ENCODE measurements around the gene KATNAL1.

KATNAL1 gene

GRCh38 chr13:30240608-30241007 lies 66.7 kb downstream of the KATNAL1 start:
- DNase-seq (ENCODE audit: low read depth): no peak
- H3K4me3 ChIP-seq (ENCODE audit: low read depth, low read length): no peak overlapping the region
- no peak for TF ChIP-seq CTCF (IDR thresholded peaks at IDR 0.05; ENCODE audit: low read depth, low read length)
- no peak for TF ChIP-seq MYC (IDR thresholded peaks at IDR 0.05; ENCODE audit: low read depth, low read length)
- TF ChIP-seq POLR2A (IDR thresholded peaks at IDR 0.05; ENCODE audit: extremely low read depth, insufficient read length): no peak
- TF ChIP-seq, protein P1, sequence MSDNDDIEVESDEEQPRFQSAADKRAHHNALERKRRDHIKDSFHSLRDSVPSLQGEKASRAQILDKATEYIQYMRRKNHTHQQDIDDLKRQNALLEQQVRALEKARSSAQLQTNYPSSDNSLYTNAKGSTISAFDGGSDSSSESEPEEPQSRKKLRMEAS (IDR thresholded peaks at IDR 0.05; ENCODE audit: low read depth, low read length): no peak

DNA sequence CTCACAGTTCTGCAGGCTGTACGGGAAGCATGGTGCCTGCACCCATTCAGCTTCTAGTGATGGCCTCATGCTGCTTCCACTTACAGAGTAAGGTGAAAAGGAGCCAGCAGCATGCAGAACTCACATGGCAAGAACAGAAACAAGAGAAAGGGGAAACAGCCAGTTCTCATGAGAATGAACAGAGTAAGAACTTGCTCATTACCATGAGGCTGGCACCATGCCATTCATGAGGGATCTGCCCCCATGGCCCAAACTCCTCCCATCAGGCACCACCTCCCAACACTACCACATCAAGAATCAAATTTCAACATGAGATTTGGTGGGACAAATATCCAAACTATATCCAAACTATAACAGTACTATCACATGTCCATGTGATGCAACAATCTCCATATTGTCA lies 72.1 kb downstream of the KATNAL1 start:
- DNase-seq (ENCODE audit: low read depth): peak; percentile 9
- H3K4me3 ChIP-seq (ENCODE audit: low read depth, low read length): no peak overlapping the region
- TF ChIP-seq POLR2A (IDR thresholded peaks at IDR 0.05; ENCODE audit: extremely low read depth, insufficient read length) (no peak), MYC (IDR thresholded peaks at IDR 0.05; ENCODE audit: low read depth, low read length) (no peak)

GRCh38 chr13:30234619-30235162 lies 72.7 kb downstream of the KATNAL1 start:
- H3K4me3 ChIP-seq (ENCODE audit: low read depth, low read length): no peak overlapping the region
- DNase-seq (ENCODE audit: low read depth): no peak
- TF ChIP-seq MYC (IDR thresholded peaks at IDR 0.05; ENCODE audit: low read depth, low read length): no peak
- no peak for TF ChIP-seq CTCF (IDR thresholded peaks at IDR 0.05; ENCODE audit: low read depth, low read length)
- TF ChIP-seq POLR2A (IDR thresholded peaks at IDR 0.05; ENCODE audit: extremely low read depth, insufficient read length): no peak
- TF ChIP-seq, protein P1 (IDR thresholded peaks at IDR 0.05; ENCODE audit: low read depth, low read length): 0 out of 2 replicates have a peak, but pooled peaks have one; percentile 40

DNA sequence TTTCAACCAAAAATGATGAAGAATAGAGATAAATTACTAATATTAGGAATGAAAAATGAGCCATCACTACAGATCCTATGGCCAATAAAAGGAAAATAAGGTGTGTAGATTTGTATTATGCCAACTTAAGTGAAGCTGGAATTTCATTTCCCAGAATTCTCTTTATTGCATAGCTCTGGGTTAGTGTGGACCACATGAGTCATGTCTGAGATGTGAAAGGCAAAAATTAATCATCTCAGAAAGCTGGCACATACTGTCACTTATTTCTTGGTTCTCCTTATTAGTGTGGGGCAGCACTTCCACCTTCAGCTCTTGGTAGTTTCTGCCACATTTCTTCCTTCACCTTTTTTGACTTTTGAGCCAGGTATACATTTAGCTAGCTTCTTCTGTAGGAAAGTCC lies 82.6 kb downstream of the KATNAL1 start:
- TF ChIP-seq, protein P1 (IDR thresholded peaks at IDR 0.05; ENCODE audit: low read depth, low read length): no peak
- no peak for TF ChIP-seq MYC (IDR thresholded peaks at IDR 0.05; ENCODE audit: low read depth, low read length)
- no peak for TF ChIP-seq POLR2A (IDR thresholded peaks at IDR 0.05; ENCODE audit: extremely low read depth, insufficient read length)
- TF ChIP-seq CTCF (IDR thresholded peaks at IDR 0.05; ENCODE audit: low read depth, low read length): no peak
- no peak overlapping the region for H3K4me3 ChIP-seq (ENCODE audit: low read depth, low read length)
- DNase-seq (ENCODE audit: low read depth): no peak

DNA sequence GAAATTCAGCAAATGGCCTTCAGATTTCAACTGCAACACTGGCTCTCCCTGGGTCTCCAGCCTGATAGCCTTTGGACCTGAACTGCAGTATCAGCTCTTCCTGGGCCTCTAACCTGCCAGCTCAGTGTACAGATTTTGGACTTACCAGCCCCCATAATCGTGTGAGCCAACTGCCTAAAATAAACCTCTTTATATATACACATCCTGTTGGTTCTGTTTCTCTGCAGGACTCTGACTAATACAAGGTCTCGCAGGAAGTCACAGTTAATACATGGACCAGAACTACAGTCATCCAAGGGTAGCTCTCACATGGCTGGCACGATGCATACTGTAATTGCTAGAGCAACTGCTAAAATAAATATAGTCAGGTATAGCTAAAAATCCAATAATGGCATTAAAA lies 85.1 kb downstream of the KATNAL1 start:
- no peak for DNase-seq (ENCODE audit: low read depth)
- TF ChIP-seq POLR2A (IDR thresholded peaks at IDR 0.05; ENCODE audit: extremely low read depth, insufficient read length) (no peak), CTCF (IDR thresholded peaks at IDR 0.05; ENCODE audit: low read depth, low read length) (no peak), MYC (IDR thresholded peaks at IDR 0.05; ENCODE audit: low read depth, low read length) (no peak)
- TF ChIP-seq, protein P1 (IDR thresholded peaks at IDR 0.05; ENCODE audit: low read depth, low read length): no peak
- no peak overlapping the region for H3K4me3 ChIP-seq (ENCODE audit: low read depth, low read length)

GRCh38 chr13:30216111-30216510 lies 91.2 kb downstream of the KATNAL1 start:
- TF ChIP-seq POLR2A (IDR thresholded peaks at IDR 0.05; ENCODE audit: extremely low read depth, insufficient read length) (no peak), CTCF (IDR thresholded peaks at IDR 0.05; ENCODE audit: low read depth, low read length) (no peak), MYC (IDR thresholded peaks at IDR 0.05; ENCODE audit: low read depth, low read length) (no peak)
- TF ChIP-seq, protein P1 (IDR thresholded peaks at IDR 0.05; ENCODE audit: low read depth, low read length): no peak
- no peak for DNase-seq (ENCODE audit: low read depth)
- H3K4me3 ChIP-seq (ENCODE audit: low read depth, low read length): no peak overlapping the region
